ENCODE measurements around the gene SORCS1.

Gene SORCS1

GRCh38 chr10:107010531-107010930 is 154.0 kb downstream of the SORCS1 start:
- Histone ChIP-seq H3K4me2 (ENCODE audit: low read length) (no peak overlapping the region), H4K20me1 (ENCODE audit: insufficient read depth, low read length) (no peaks in the 10 kb centered on the region)
- TF ChIP-seq EZH2 (IDR thresholded peaks at IDR 0.05; ENCODE audit: borderline replicate concordance, low read length), result no peak
- no peak for TF ChIP-seq CTCF (IDR thresholded peaks at IDR 0.05; ENCODE audit: low read length)

GRCh38 chr10:107004362-107004761 is 160.1 kb downstream of the SORCS1 start:
- H3K9me3 ChIP-seq (ENCODE audit: low read length), result no peaks in the 10 kb centered on the region
- TF ChIP-seq CTCF (IDR thresholded peaks at IDR 0.05; ENCODE audit: low read length) (no peak), EZH2 (IDR thresholded peaks at IDR 0.05; ENCODE audit: borderline replicate concordance, low read length) (no peak)
- H3K4me1 ChIP-seq (ENCODE audit: insufficient read depth, low read length, severe bottlenecking), result no peaks in the 10 kb centered on the region
- no peak overlapping the region for H3K9ac ChIP-seq (ENCODE audit: low read length)
- no peaks in the 10 kb centered on the region for H3K79me2 ChIP-seq (ENCODE audit: insufficient read depth, low read length)
- no peaks in the 10 kb centered on the region for H3K27me3 ChIP-seq (ENCODE audit: insufficient read depth, low read length)
- no peak overlapping the region for H3K4me2 ChIP-seq (ENCODE audit: low read length)
- no peaks in the 10 kb centered on the region for H3K36me3 ChIP-seq (ENCODE audit: insufficient read depth, low read length)
- no peak overlapping the region for H3K27ac ChIP-seq (ENCODE audit: low read depth, low read length, poor library complexity, severe bottlenecking)
- no peaks in the 10 kb centered on the region for H3F3A ChIP-seq (ENCODE audit: insufficient read depth, low read length)
- no peaks in the 10 kb centered on the region for H4K20me1 ChIP-seq (ENCODE audit: insufficient read depth, low read length)
- H3K4me3 ChIP-seq (ENCODE audit: low read depth, low read length, poor library complexity, severe bottlenecking), result no peak overlapping the region
- H2AFZ ChIP-seq (ENCODE audit: low read length), result no peak overlapping the region
- no peaks in the 10 kb centered on the region for H3K9me2 ChIP-seq (ENCODE audit: low read depth, low read length)

More at GRCh38 chr10:107010531-107010930, 154.0 kb downstream of the SORCS1 start:
- H3K27me3 ChIP-seq (ENCODE audit: insufficient read depth, low read length), result no peaks in the 10 kb centered on the region
- H3K4me1 ChIP-seq (ENCODE audit: insufficient read depth, low read length, severe bottlenecking), result no peaks in the 10 kb centered on the region
- H3K36me3 ChIP-seq (ENCODE audit: insufficient read depth, low read length), result no peaks in the 10 kb centered on the region
- no peak overlapping the region for H3K9ac ChIP-seq (ENCODE audit: low read length)
- H3K9me3 ChIP-seq (ENCODE audit: low read length), result no peaks in the 10 kb centered on the region
- H3K4me3 ChIP-seq (ENCODE audit: low read depth, low read length, poor library complexity, severe bottlenecking), result no peak overlapping the region
- H3K27ac ChIP-seq (ENCODE audit: low read depth, low read length, poor library complexity, severe bottlenecking), result no peak overlapping the region
- H3K9me2 ChIP-seq (ENCODE audit: low read depth, low read length), result no peaks in the 10 kb centered on the region
- H3F3A ChIP-seq (ENCODE audit: insufficient read depth, low read length), result no peaks in the 10 kb centered on the region
- no peak overlapping the region for H2AFZ ChIP-seq (ENCODE audit: low read length)
- H3K79me2 ChIP-seq (ENCODE audit: insufficient read depth, low read length), result no peaks in the 10 kb centered on the region

- Histone ChIP-seq H3K4me3 (ENCODE audit: low read depth, low read length, poor library complexity, severe bottlenecking) (no peak overlapping the region), H3K9ac (ENCODE audit: low read length) (no peak overlapping the region), H3K4me1 (ENCODE audit: insufficient read depth, low read length, severe bottlenecking) (no peaks in the 10 kb centered on the region), H3K9me2 (ENCODE audit: low read depth, low read length) (no peaks in the 10 kb centered on the region), H2AFZ (ENCODE audit: low read length) (no peak overlapping the region), H3K9me3 (ENCODE audit: low read length) (no peaks in the 10 kb centered on the region), H3K27ac (ENCODE audit: low read depth, low read length, poor library complexity, severe bottlenecking) (no peak overlapping the region), H3K27me3 (ENCODE audit: insufficient read depth, low read length) (no peaks in the 10 kb centered on the region), H3F3A (ENCODE audit: insufficient read depth, low read length) (no peaks in the 10 kb centered on the region), H4K20me1 (ENCODE audit: insufficient read depth, low read length) (no peaks in the 10 kb centered on the region), H3K36me3 (ENCODE audit: insufficient read depth, low read length) (no peaks in the 10 kb centered on the region), H3K79me2 (ENCODE audit: insufficient read depth, low read length) (no peaks in the 10 kb centered on the region), H3K4me2 (ENCODE audit: low read length) (no peak overlapping the region)
- TF ChIP-seq EZH2 (IDR thresholded peaks at IDR 0.05; ENCODE audit: borderline replicate concordance, low read length) (no peak), CTCF (IDR thresholded peaks at IDR 0.05; ENCODE audit: low read length) (no peak)
These were observed 162.4 kb downstream of the SORCS1 start for GRCh38 chr10:107002068-107002467.
